Measurements from ENCODE around the gene MASP1. TPM values are rescaled to one million over a fixed set of nuclear protein-coding genes. Genes with fewer than 3 reads are reported as not detected.
A peak's percentile ranks its signal among the peaks of the same experiment; 100 is the strongest.

The MASP1 gene
- total RNA-seq, 1 experiment from 2014 or later: not detected

GRCh38 chr3:187295316-187296034 is 3.9 kb upstream of the MASP1 start:
- BruUV-seq (replicated peaks): no TSS peak
- no peaks in the 10 kb centered on the region for H3K9me3 ChIP-seq (ENCODE audit: control insufficient read depth, insufficient read depth, low read depth, low read length)
- CTCF ChIA-PET: interaction anchor here (0.6 to 0.7 kb wide), 2 partner anchors 75 to 697 kb away, joined by 4 read pairs; no protein-coding TSS in a partner anchor
- in situ Hi-C loops (cut with HindIII; ENCODE audit: low pct_unique_long_range_greater_than_20kb, low sequenced_read_pairs) (no loop called here), intact Hi-C loops (cut with micrococcal nuclease; ENCODE audit: unreplicated experiment) (loop anchor here (5.0 kb wide), 1 partner anchor 73 kb away; no protein-coding TSS in a partner anchor)
- H3K36me3 ChIP-seq (ENCODE audit: control insufficient read depth, insufficient read depth, low read length): no peaks in the 10 kb centered on the region
- no peak for ATAC-seq
- POLR2A ChIA-PET: no interaction called here
- H3K27ac ChIP-seq (ENCODE audit: low read length): no peak overlapping the region
- TF ChIP-seq REST (IDR thresholded peaks at IDR 0.05; ENCODE audit: insufficient read depth in 1 of 2, low read depth in 2 of 2, low read length in 1 of 2): no peak
- TF ChIP-seq CTCF (IDR thresholded peaks at IDR 0.05): peak; percentile 34; the same call in 1 of the 2 replicates
- no peak for TF ChIP-seq SIN3A (IDR thresholded peaks at IDR 0.05; ENCODE audit: borderline replicate concordance, insufficient read depth, low read depth, low read length)
- no peak overlapping the region for H3K4me3 ChIP-seq (ENCODE audit: low read depth in 2 of 2, low read length in 2 of 2)
- H3K27me3 ChIP-seq (ENCODE audit: control insufficient read depth, insufficient read depth, low read length): peaks cover 3% of the 10 kb centered on the region; the same call in 1 of the 2 replicates
- DNase-seq (ENCODE audit: low read depth, low spot score): no peak
- no peaks in the 10 kb centered on the region for H3K4me1 ChIP-seq (ENCODE audit: control insufficient read depth, insufficient read depth, low read length)

- TF ChIP-seq CTCF (IDR thresholded peaks at IDR 0.05) (no peak), TCF7L2 (IDR thresholded peaks at IDR 0.05; ENCODE audit: low read depth, low read length) (no peak), SIN3A (IDR thresholded peaks at IDR 0.05; ENCODE audit: borderline replicate concordance, insufficient read depth, low read depth, low read length) (no peak), POLR2AphosphoS5 (IDR thresholded peaks at IDR 0.05; ENCODE audit: low read depth, low read length) (no peak), REST (IDR thresholded peaks at IDR 0.05; ENCODE audit: insufficient read depth in 1 of 2, low read depth in 2 of 2, low read length in 1 of 2) (no peak)
- Histone ChIP-seq H3K27me3 (ENCODE audit: control insufficient read depth, insufficient read depth, low read length) (peaks cover 3% of the 10 kb centered on the region; the same call in 1 of the 2 replicates), H3K4me3 (ENCODE audit: low read depth in 2 of 2, low read length in 2 of 2) (no peak overlapping the region), H3K4me1 (ENCODE audit: control insufficient read depth, insufficient read depth, low read length) (no peaks in the 10 kb centered on the region), H3K36me3 (ENCODE audit: control insufficient read depth, insufficient read depth, low read length) (no peaks in the 10 kb centered on the region), H3K9me3 (ENCODE audit: control insufficient read depth, insufficient read depth, low read depth, low read length) (no peaks in the 10 kb centered on the region), H3K27ac (ENCODE audit: low read length) (no peak overlapping the region)
- in situ Hi-C loops (cut with HindIII; ENCODE audit: low pct_unique_long_range_greater_than_20kb, low sequenced_read_pairs) (no loop called here), intact Hi-C loops (cut with micrococcal nuclease; ENCODE audit: unreplicated experiment) (no loop called here)
- POLR2A ChIA-PET: no interaction called here
- no TSS peak for BruUV-seq (replicated peaks)
- CTCF ChIA-PET: interaction anchor here (0.6 to 1.0 kb wide), 2 partner anchors 73 to 1780 kb away, joined by 3 to 13 read pairs; no protein-coding TSS in a partner anchor
- DNase-seq (ENCODE audit: low read depth, low spot score) (no peak), ATAC-seq (no peak)
Measured at GRCh38 chr3:187293516-187294430, 2.2 kb upstream of the MASP1 start.
